ENCODE data around the gene PEX11A. TPM values are rescaled to one million over a fixed set of nuclear protein-coding genes. Genes with fewer than 3 reads are reported as not detected.
"Not testable (repeated sequence)": the region's sequence is repeated elsewhere in the genome, so short reads cannot be mapped to it uniquely, and the experiment has no call there.

Gene PEX11A
- total and polyA plus RNA-seq, 8 donors, result 4.4 to 10.1 (median 5.2) TPM

DNA sequence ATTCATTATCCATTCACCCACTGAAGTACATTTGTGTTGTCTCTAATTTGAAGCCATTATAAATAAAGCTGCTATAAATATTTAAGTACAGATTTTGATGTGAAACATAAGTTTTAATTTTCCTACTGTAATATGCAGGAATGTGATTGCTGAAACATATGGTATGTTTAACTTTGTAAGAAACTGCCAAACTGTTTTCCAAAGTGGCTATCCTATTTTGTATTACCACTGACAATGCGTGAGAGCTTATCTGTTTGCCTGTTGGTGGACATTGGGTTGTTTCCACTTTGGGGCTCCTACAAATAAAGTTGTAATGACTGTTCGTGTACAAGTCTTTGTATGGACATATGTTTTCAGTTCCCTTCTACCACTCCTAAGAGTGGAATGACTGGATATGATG lies 2.5 kb upstream of the PEX11A start:
- ATAC-seq (no peak), DNase-seq (no peak), FAIRE-seq (no peak)
- Histone ChIP-seq H3K27me3 (no peaks in the 10 kb centered on the region), H3K36me3 (no peaks in the 10 kb centered on the region), H3K4me1 (peaks cover 0 to 14% (median 3%) of the 10 kb centered on the region in 3 donors), H3K27ac (no peak overlapping the region), H3K9me3 (no peaks in the 10 kb centered on the region), H3K4me3 (no peak overlapping the region)
- intact Hi-C loops (cut with DNase I), result no loop called here
- 38 to 63% methylated on average over 2 of the region's 2 CpGs for WGBS, 2 donors
- TF ChIP-seq, protein P1, sequence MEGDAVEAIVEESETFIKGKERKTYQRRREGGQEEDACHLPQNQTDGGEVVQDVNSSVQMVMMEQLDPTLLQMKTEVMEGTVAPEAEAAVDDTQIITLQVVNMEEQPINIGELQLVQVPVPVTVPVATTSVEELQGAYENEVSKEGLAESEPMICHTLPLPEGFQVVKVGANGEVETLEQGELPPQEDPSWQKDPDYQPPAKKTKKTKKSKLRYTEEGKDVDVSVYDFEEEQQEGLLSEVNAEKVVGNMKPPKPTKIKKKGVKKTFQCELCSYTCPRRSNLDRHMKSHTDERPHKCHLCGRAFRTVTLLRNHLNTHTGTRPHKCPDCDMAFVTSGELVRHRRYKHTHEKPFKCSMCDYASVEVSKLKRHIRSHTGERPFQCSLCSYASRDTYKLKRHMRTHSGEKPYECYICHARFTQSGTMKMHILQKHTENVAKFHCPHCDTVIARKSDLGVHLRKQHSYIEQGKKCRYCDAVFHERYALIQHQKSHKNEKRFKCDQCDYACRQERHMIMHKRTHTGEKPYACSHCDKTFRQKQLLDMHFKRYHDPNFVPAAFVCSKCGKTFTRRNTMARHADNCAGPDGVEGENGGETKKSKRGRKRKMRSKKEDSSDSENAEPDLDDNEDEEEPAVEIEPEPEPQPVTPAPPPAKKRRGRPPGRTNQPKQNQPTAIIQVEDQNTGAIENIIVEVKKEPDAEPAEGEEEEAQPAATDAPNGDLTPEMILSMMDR (IDR thresholded peaks at IDR 0.05), result no peak

GRCh38 chr15:89689930-89690275 lies 651 bp downstream of the PEX11A start:
- WGBS, 2 donors, result 30 to 32% methylated on average over 15 of the region's 15 CpGs
- FAIRE-seq; intact Hi-C loops (cut with DNase I); H3K9me3 ChIP-seq; H3K27me3 ChIP-seq; H3K36me3 ChIP-seq; DNase-seq: not testable (repeated sequence)
- H3K4me3 ChIP-seq, result peak overlapping the region; percentile 51 to 84 (median 68)
- H3K4me1 ChIP-seq, result peaks cover 0 to 26% (median 3%) of the 10 kb centered on the region in 3 donors
- peak overlapping the region; percentile 40 to 75 (median 59) for H3K27ac ChIP-seq
- ATAC-seq, result peak; percentile 7 to 19 (median 12)

- no peak for DNase-seq
- TF ChIP-seq, protein P1 (IDR thresholded peaks at IDR 0.05), result no peak
- Histone ChIP-seq H3K27me3 (no peaks in the 10 kb centered on the region), H3K4me1 (peaks cover 8 to 33% (median 10%) of the 10 kb centered on the region in 3 donors), H3K9me3 (no peaks in the 10 kb centered on the region), H3K4me3 (no peak overlapping the region), H3K36me3 (no peaks in the 10 kb centered on the region), H3K27ac (no peak overlapping the region)
- no peak for ATAC-seq
- no peak for FAIRE-seq
- intact Hi-C loops (cut with DNase I), result no loop called here
Observed at GRCh38 chr15:89686522-89686921, 4.0 kb downstream of the PEX11A start.

DNA sequence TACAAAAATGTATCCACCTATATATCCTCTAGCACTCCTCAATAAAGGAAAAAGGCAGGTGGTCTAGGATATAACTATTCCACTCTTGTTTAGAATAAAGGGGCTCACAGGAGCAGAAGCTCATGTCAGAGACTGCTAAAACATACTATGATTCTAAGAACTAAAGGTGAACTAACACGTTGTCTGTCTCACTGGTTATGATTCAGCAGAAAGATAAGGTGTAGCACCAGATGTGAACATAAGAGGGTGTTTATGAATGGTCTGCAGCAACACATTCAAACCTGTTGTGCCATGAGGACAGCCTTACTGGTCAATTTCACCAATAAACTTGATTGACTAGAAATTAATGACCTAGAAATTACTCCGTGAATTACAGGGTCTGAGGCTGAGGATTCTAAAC lies 4.6 kb downstream of the PEX11A start:
- no peak for FAIRE-seq
- no peak for ATAC-seq
- TF ChIP-seq, protein P1 (IDR thresholded peaks at IDR 0.05), result no peak
- H3K36me3 ChIP-seq, result no peaks in the 10 kb centered on the region
- H3K9me3 ChIP-seq, result no peaks in the 10 kb centered on the region
- no peaks in the 10 kb centered on the region for H3K27me3 ChIP-seq
- intact Hi-C loops (cut with DNase I), result no loop called here
- H3K27ac ChIP-seq, result no peak overlapping the region
- peaks cover 13 to 37% (median 14%) of the 10 kb centered on the region in 3 donors for H3K4me1 ChIP-seq
- no peak overlapping the region for H3K4me3 ChIP-seq
- no peak for DNase-seq
- 64 to 66% methylated on average over 2 of the region's 2 CpGs for WGBS, 2 donors

DNA sequence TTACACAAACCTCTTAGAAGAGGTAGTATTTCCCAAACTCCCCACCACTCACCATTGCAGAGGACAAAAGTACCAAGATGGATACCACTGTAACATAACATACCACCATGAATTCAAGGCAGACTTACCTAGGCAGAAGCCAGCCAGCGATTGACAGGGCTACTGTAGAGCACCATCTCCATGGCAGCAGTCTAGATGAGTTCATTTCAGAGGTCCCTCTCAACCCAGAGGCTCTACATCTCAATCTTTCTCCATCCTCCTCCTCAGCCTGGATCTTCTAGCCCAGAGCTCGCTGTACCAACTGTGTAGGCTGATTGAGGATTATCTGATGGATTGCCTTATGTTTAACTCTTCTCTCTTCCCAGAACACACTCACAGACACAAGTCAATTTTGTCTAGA lies 9.4 kb downstream of the PEX11A start:
- peak; percentile 27 to 46 (median 33) for ATAC-seq
- no peaks in the 10 kb centered on the region for H3K27me3 ChIP-seq
- WGBS, 2 donors, result 61 to 65% methylated on average over 2 of the region's 2 CpGs
- H3K27ac ChIP-seq, result peak overlapping the region; percentile 44 to 91 (median 77)
- TF ChIP-seq, protein P1 (IDR thresholded peaks at IDR 0.05), result no peak
- no peaks in the 10 kb centered on the region for H3K9me3 ChIP-seq
- intact Hi-C loops (cut with DNase I), result no loop called here
- H3K4me1 ChIP-seq, result peaks cover 27 to 33% (median 33%) of the 10 kb centered on the region in 3 donors
- no peak for DNase-seq
- FAIRE-seq, result no peak
- no peaks in the 10 kb centered on the region for H3K36me3 ChIP-seq
- no peak overlapping the region for H3K4me3 ChIP-seq
